DND-41 (cell line): ENCODE results near the gene PDZRN4.

ENCODE experiments used
- EZH2 ChIP-seq: IDR thresholded peaks from 3 replicates; pipeline ENCODE4 v1.6.1; 2012; ENCODE audit warnings: borderline replicate concordance, low read depth, mild to moderate bottlenecking, moderate library complexity, low read length, inconsistent platforms; ENCODE audit not compliant: severe bottlenecking
- TF ChIP-seq, protein P1 (sequence below): IDR thresholded peaks from 2 replicates; pipeline ENCODE4 v1.5.1; 2012; ENCODE audit warnings: borderline replicate concordance, low read length, moderate library complexity, mild to moderate bottlenecking; ENCODE audit not compliant: poor library complexity, severe bottlenecking; ENCODE audit errors: extremely low read depth

DNA sequence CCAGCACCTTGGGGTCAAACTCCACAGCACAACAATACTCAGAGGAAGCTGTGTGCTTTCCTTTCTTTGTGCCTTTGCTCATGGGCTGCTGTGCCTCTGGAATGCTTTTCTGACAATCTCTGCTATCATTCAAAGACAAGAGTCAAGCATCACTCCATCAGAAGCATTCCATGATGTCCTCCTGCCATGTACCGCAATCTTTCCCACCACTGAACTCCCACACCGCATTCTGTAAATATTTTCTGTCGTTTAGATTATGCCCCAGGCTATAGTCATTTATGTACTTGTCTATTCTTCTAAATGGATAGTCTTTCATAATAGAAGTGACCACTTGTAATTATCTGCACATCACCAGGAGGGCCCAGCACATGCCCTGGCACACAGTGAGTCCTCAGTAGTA lies 327.8 kb downstream of the PDZRN4 start:
- TF ChIP-seq, protein P1, sequence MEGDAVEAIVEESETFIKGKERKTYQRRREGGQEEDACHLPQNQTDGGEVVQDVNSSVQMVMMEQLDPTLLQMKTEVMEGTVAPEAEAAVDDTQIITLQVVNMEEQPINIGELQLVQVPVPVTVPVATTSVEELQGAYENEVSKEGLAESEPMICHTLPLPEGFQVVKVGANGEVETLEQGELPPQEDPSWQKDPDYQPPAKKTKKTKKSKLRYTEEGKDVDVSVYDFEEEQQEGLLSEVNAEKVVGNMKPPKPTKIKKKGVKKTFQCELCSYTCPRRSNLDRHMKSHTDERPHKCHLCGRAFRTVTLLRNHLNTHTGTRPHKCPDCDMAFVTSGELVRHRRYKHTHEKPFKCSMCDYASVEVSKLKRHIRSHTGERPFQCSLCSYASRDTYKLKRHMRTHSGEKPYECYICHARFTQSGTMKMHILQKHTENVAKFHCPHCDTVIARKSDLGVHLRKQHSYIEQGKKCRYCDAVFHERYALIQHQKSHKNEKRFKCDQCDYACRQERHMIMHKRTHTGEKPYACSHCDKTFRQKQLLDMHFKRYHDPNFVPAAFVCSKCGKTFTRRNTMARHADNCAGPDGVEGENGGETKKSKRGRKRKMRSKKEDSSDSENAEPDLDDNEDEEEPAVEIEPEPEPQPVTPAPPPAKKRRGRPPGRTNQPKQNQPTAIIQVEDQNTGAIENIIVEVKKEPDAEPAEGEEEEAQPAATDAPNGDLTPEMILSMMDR, result no peak
- TF ChIP-seq EZH2, result no peak
